ENCODE results near the gene PRSS21.

PRSS21 gene

DNA sequence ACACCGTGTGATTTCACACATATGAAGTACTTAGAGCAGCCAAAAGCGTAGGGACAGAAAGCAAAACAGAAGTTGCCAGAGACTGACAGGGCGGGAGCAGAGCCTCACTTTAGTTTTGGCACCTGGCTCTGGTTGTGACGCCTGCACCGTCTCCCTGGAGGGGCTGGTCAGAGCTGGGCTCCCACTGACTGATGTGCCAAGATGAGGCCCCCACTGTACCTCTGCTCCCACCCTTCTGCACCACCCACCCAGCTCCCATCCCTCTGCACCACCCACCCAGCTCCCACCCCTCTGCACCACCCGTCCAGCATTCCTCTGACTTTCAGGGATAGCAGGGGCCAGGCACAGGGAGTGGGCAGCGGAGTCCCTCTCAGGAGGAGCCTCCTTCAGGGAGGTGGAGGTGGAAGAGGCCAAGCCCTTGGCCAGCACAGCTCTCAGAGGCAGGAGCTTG, 3.2 kb upstream of the PRSS21 start:
- Histone ChIP-seq H3K4me1 (ENCODE audit: control insufficient read depth in 1 of 2, insufficient read depth in 1 of 2, low read depth in 1 of 2, low read length in 1 of 2) (no peaks in the 10 kb centered on the region), H3K27me3 (peaks cover 24% of the 10 kb centered on the region), H3K9me3 (no peaks in the 10 kb centered on the region), H3K27ac (no peak overlapping the region), H3K4me3 (ENCODE audit: low read depth in 1 of 2, low read length in 1 of 2) (no peak overlapping the region), H3K36me3 (no peaks in the 10 kb centered on the region)
- no peak for TF ChIP-seq CTCF (IDR thresholded peaks at IDR 0.05)

- no peak for TF ChIP-seq CTCF (IDR thresholded peaks at IDR 0.05)
- peaks cover 21% of the 10 kb centered on the region for H3K27me3 ChIP-seq
Measured at GRCh38 chr16:2814551-2815298, 2.3 kb upstream of the PRSS21 start.

DNA sequence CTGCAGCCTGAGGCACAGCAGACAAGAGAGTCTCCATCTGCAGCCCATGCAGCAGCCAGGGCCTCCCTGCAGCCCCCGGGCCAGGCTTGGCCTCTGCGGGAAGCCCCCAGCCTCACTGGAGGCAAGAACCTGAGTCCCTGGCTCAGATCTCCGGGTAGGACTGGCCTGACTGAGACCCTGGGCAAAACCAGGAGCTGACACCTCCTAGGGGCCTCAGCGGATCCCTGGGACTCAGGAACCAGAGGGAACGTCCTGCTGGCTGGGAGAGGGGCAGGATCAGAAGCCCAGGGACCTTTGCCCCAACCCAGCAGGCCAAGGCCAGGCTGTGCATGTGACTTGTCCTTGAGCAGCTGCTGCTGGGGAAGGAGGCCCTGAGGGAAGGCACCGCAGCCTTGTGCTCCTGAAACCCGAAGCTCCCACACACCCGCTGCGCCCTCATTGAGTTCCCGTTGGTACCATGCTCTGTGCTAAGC, 1.7 kb upstream of the PRSS21 start:
- Histone ChIP-seq H3K36me3 (no peaks in the 10 kb centered on the region), H3K27ac (no peak overlapping the region), H3K4me3 (ENCODE audit: low read depth in 1 of 2, low read length in 1 of 2) (no peak overlapping the region), H3K9me3 (no peaks in the 10 kb centered on the region), H3K27me3 (peaks cover 15% of the 10 kb centered on the region), H3K4me1 (ENCODE audit: control insufficient read depth in 1 of 2, insufficient read depth in 1 of 2, low read depth in 1 of 2, low read length in 1 of 2) (no peaks in the 10 kb centered on the region)
- TF ChIP-seq CTCF (IDR thresholded peaks at IDR 0.05) = no peak

More at GRCh38 chr16:2814551-2815298, 2.3 kb upstream of the PRSS21 start:
- no peak overlapping the region for H3K4me3 ChIP-seq (ENCODE audit: low read depth in 1 of 2, low read length in 1 of 2)
- H3K4me1 ChIP-seq (ENCODE audit: control insufficient read depth in 1 of 2, insufficient read depth in 1 of 2, low read depth in 1 of 2, low read length in 1 of 2) = no peaks in the 10 kb centered on the region
- H3K27ac ChIP-seq = no peak overlapping the region
- no peaks in the 10 kb centered on the region for H3K36me3 ChIP-seq
- H3K9me3 ChIP-seq = no peaks in the 10 kb centered on the region

DNA sequence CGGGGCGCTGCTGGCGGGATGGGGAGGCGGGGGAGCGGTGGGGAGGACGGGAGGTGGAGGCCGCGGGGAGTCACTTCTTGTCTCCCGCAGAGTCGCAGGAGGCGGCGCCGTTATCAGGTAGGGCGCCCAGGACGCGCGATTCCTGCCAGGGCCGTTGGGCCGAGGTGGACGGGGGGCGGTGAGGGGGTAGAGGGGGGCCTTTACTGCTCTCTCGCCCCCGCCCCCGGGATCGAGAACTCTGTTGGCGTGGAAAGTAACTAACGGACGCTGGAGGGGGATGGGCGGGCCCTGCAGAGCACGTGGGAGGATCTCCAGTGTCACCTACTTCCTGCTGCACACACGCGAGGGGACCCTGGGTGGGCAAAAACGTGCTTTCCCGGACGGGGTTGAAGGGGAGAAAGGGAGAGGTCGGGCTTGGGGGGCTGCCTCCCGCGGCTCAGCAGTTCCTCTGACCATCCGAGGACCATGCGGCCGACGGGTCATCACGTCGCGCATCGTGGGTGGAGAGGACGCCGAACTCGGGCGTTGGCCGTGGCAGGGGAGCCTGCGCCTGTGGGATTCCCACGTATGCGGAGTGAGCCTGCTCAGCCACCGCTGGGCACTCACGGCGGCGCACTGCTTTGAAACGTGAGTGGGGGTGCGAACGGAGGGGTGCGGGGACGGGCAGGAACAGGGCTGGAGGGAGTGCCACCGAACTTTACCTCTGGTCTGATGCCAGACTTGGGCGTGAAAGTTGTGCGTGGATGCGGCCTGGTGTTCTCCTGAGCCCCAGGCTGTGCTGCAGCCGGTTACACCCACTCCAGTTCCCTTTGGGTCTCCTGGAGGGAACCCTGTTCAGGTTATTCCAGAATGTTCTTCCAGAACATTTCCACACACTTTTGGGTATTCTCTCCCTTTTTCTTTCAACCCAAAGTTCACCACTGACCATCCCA, 569 bp downstream of the PRSS21 start:
- H3K27me3 ChIP-seq = no peaks in the 10 kb centered on the region
- H3K27ac ChIP-seq = no peak overlapping the region
- TF ChIP-seq CTCF (IDR thresholded peaks at IDR 0.05) = no peak
- no peaks in the 10 kb centered on the region for H3K4me1 ChIP-seq (ENCODE audit: control insufficient read depth in 1 of 2, insufficient read depth in 1 of 2, low read depth in 1 of 2, low read length in 1 of 2)
- no peaks in the 10 kb centered on the region for H3K36me3 ChIP-seq
- H3K9me3 ChIP-seq = no peaks in the 10 kb centered on the region
- H3K4me3 ChIP-seq (ENCODE audit: low read depth in 1 of 2, low read length in 1 of 2) = no peak overlapping the region

DNA sequence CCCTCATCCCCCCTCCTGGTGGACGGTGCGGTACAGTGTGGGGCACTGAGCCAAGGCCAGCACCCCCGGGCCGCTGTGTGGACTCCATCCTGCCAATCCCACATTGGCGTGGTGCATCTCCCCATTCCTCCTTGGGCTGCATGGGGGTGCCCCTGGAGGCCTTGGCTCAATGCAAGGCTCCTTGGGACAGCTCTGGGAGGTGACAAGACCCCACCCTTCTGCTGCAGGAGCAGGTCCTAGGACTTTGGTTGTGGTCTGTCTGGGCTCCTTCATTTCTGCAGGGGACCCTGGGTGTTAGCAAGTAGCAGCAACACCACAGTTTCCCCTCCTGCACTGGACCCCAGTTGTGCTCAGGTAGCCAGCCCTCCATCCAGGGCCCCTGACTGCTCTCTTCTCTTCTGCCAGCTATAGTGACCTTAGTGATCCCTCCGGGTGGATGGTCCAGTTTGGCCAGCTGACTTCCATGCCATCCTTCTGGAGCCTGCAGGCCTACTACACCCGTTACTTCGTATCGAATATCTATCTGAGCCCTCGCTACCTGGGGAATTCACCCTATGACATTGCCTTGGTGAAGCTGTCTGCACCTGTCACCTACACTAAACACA, 1.3 kb downstream of the PRSS21 start:
- H3K27me3 ChIP-seq = no peaks in the 10 kb centered on the region

More for the DNA sequence above, 1.3 kb downstream of the PRSS21 start:
- H3K27ac ChIP-seq = no peak overlapping the region
- no peak for TF ChIP-seq CTCF (IDR thresholded peaks at IDR 0.05)
- no peaks in the 10 kb centered on the region for H3K36me3 ChIP-seq
- no peaks in the 10 kb centered on the region for H3K9me3 ChIP-seq
- no peak overlapping the region for H3K4me3 ChIP-seq (ENCODE audit: low read depth in 1 of 2, low read length in 1 of 2)
- H3K4me1 ChIP-seq (ENCODE audit: control insufficient read depth in 1 of 2, insufficient read depth in 1 of 2, low read depth in 1 of 2, low read length in 1 of 2) = no peaks in the 10 kb centered on the region
